ENCODE measurements around the gene KBTBD13.
"Not testable (repeated sequence)": the region's sequence is repeated elsewhere in the genome, so short reads cannot be mapped to it uniquely, and the experiment has no call there.

The KBTBD13 gene

GRCh38 chr15:65076486-65077290 is at the start of gene KBTBD13:
TSS of gene KBTBD13 (plus strand) at chr15:65076746. CDS start at chr15:65076816, 70 bp downstream.
- DNase-seq, result no peak

- DNase-seq, result no peak
Measured at GRCh38 chr15:65026756-65027155, 49.8 kb upstream of the KBTBD13 start.

- no peak for DNase-seq
Measured at GRCh38 chr15:65027593-65027992, 49.0 kb upstream of the KBTBD13 start.

DNA sequence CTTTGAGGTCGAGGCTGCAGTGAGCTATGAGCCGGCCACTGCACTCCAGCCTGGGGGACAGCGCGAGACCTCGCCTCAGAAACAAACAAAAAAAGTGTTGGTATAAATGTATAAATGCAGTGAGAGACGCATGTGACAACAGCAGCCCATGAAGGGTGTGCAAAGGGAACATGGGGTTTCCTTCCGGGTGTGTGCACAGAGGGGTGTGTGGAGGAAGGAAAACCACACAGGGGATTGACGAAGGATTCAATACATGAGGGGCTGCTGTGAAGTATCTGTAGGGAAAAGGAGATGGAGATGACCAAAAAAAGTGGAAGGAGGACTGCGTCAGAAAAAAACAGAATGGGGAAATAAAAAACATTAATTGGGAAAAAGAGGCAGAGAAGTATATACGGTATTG is 48.2 kb upstream of the KBTBD13 start:
- DNase-seq, result no peak

- peak; percentile 96 for DNase-seq
Measured at GRCh38 chr15:65028921-65029735, 47.4 kb upstream of the KBTBD13 start, which contains the start of gene MTFMT. TSS of gene MTFMT (minus strand) at chr15:65029639. CDS start at chr15:65029613, 26 bp downstream.

- DNase-seq, result no peak
Measured at GRCh38 chr15:65029736-65030208, 46.8 kb upstream of the KBTBD13 start.

DNA sequence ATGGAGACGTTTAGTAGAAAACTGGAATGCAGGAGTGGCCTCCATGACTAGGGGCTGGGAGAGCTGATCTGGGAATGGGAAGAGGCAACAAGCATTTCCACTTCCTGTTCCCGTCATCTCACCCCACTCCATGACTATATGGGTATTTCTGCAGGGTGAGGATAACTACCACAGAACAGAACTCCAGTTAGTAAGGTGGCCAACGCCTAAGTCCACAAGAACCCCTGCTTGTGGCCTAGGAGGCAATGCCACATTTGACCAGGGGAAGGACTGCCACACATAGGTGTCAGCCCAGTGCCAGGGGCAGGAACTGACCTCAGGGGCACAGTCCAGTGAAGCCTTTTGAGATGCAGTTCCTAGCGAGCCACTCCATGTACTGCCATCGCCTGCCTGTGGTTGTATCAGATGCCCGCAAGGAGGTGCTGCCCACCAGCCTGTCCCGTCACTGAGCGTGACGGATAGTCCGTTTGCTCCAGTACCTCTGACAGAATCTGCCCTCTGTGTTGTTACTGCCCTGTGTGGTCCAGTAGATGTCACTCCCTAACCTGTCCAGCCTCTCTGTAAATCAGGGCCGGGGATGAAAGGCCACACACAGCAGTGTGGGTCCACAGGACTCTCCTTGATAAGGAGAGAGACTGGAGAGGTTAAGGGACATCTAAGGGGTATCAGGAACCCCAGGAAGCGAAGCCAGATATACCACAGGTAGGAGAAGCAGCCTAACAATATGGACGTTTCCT is 43.6 kb upstream of the KBTBD13 start:
- no peak for DNase-seq

GRCh38 chr15:65033659-65034269 is 42.8 kb upstream of the KBTBD13 start:
- no peak for DNase-seq

DNA sequence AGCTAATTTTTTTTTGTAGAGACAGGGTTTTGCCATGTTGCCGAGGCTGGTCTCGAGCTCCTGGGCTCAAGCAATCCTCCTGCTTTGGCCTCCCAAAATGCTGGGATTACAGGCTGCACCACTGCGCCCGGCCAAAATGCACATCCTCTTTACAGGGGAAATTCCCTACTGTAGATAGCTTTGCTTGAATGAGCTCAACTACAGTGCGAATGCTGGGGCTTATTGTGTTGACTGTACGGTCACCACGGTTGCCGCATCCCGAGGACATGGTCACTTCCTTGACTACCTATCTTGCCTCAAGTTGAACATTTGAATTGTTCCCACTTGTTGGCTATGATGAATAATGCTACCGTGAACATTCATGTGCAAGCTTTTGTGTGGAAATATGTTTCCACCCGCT is 41.8 kb upstream of the KBTBD13 start:
- no peak for DNase-seq

DNA sequence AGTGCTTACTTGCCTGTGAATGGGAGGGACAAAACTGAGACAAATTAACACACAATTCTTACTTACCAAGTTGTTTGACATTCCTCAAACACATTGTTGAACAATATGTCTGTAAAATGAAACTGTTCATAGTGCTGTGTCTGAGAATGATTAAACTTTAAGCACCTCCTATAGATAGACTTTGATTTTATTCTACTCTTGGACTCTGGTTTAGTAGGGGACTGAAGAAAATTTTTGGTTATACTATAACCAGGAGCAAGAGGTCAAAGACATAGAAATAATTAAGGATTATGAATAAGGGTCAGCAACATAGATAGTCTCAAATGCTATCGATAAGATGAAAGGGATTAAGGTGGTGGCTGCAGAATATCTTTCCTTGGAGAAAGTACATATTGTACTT is 39.2 kb upstream of the KBTBD13 start:
- DNase-seq, result no peak

- no peak for DNase-seq
Measured at GRCh38 chr15:65038428-65038827, 38.1 kb upstream of the KBTBD13 start.

DNA sequence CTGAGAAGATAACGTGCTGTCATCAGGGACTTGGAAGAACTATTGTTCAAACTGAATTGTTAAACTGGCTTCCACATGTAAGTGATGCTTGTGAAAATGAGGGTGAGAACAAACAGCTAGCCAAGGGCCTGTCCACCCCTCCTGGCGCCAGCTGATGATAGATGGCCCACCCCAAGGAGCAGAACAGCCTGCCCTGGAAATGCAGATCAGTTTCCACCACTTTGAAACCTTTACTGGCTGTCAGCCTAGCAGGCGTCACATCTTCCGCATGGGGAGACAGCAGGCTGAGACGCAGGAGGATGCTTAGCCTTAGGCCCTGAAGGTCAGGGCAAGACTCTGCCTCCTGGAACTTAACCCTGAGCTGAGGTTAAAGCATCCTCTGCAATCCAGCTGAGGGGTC is 37.7 kb upstream of the KBTBD13 start:
- no peak for DNase-seq

GRCh38 chr15:65040461-65040860 is 36.1 kb upstream of the KBTBD13 start:
- DNase-seq, result no peak

DNA sequence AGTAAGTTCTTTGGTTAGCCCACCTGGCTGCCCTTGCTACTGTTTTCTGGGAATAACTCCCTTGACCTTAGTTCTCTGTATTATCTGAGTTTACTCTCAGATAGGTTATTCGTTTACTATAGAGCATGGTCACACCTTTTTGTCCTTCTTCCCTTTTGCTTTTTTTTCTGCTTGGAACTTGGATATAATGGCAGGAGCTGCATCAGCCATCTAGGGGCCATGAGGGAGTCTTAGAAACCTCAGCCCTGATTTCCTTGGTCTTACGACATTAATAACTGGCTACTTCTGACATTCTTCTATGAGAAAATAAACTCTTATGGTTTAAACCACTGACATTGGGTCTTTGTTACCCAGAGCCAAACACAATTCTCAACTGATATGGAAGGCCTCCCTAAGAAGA is 34.8 kb upstream of the KBTBD13 start:
- no peak for DNase-seq

- no peak for DNase-seq
Measured at GRCh38 chr15:65042776-65043327, 33.7 kb upstream of the KBTBD13 start.

GRCh38 chr15:65044218-65044617 is 32.3 kb upstream of the KBTBD13 start:
- not testable (repeated sequence) for DNase-seq

GRCh38 chr15:65044724-65045481 is 31.6 kb upstream of the KBTBD13 start, which contains the start of gene SLC51B:
TSS of gene SLC51B (plus strand) at chr15:65045387. CDS start at chr15:65050005, 4,618 bp downstream.
- no peak for DNase-seq

DNA sequence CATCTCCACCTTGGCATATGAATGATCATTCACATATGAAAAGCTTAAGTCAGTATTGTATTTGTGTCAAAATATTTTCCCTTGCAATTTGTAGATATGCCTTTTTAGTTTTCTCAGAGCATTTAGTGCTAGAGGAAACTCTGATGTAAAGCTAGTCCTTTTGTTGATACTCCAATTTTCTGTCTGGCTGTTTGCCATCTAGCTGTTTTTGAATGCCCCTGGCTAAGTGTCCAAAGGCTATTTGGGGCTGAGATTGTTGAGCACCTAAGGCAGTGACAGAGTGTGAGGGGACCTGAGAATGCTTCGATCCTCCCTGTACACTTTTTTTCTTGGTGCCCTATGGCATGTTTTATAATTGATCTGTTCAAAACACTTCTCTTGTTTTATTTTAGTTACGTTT is 28.3 kb upstream of the KBTBD13 start:
- no peak for DNase-seq

GRCh38 chr15:65049418-65049840 is 27.1 kb upstream of the KBTBD13 start:
- DNase-seq, result peak; percentile 89

DNA sequence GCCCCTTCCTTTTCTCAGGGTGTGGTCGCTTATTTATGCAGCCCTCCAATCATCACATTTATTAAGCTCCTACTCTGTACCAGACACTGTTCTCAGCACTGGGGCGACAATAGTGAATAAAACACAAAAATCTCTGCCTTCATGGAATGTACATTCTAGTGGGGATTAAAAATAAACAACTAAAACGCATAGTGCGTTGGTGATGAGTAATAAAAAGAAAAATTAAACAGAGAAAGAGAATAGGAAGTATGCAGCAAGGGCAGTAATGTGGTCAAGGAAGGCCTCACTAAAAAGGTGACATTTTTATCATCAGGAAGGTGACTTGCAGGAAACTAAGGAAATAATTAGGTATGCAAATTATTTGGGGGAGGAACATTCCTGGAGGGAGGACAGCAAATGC is 26.3 kb upstream of the KBTBD13 start:
- DNase-seq, result no peak

GRCh38 chr15:65051266-65051665 is 25.3 kb upstream of the KBTBD13 start:
- DNase-seq, result no peak
